GM23338 (cell line): ENCODE data around the gene EFHC2. TPM values are rescaled to one million over a fixed set of nuclear protein-coding genes. Genes with fewer than 3 reads are reported as not detected.

ENCODE experiments used
- ATAC-seq: fragments of 200-7000 bp; cut with Tn5 transposase; 3 replicates; pipeline ENCODE4 v1.9.1; 2020
- DNase-seq: peaks from one replicate; pipeline ENCODE4 v3.0.0-alpha.2; 2015; ENCODE audit warnings: low spot score
- H2AFZ ChIP-seq: fragments of 200-600 bp; sonication (generic); 2 replicates; pipeline ENCODE4 v1.8.0; 2016; ENCODE audit warnings: antibody characterized with exemption, mild to moderate bottlenecking, moderate library complexity
- H3F3A ChIP-seq: fragments of 200-600 bp; sonication (generic); replicated peaks from 2 replicates; pipeline ENCODE4 v1.8.0; 2017; ENCODE audit warnings: antibody characterized with exemption, mixed run types, low read depth
- H3K27ac ChIP-seq: fragments of 200-600 bp; sonication (generic); 2 replicates; pipeline ENCODE4 v1.6.1; 2016; ENCODE audit warnings: low read depth
- H3K27me3 ChIP-seq: fragments of 200-600 bp; sonication (generic); 2 replicates; pipeline ENCODE4 v1.8.0; 2016; ENCODE audit warnings: mild to moderate bottlenecking, mixed run types, moderate library complexity; ENCODE audit not compliant: insufficient read depth
- H3K36me3 ChIP-seq: fragments of 200-600 bp; sonication (generic); 2 replicates; pipeline ENCODE4 v1.8.0; 2016; ENCODE audit warnings: mild to moderate bottlenecking; ENCODE audit not compliant: insufficient read depth
- H3K4me1 ChIP-seq: fragments of 200-600 bp; sonication (generic); 2 replicates; pipeline ENCODE4 v1.8.0; 2016; ENCODE audit warnings: mild to moderate bottlenecking, moderate library complexity; ENCODE audit not compliant: insufficient read depth
- H3K4me2 ChIP-seq: fragments of 200-600 bp; sonication (generic); 2 replicates; pipeline ENCODE4 v1.7.1; 2017; ENCODE audit warnings: mixed run types
- H3K4me3 ChIP-seq: fragments of 200-600 bp; sonication (generic); 2 replicates; pipeline ENCODE4 v1.6.1; 2016; ENCODE audit warnings: mixed run types
- H3K79me2 ChIP-seq: fragments of 200-600 bp; sonication (generic); replicated peaks from 2 replicates; pipeline ENCODE4 v1.8.0; 2017; ENCODE audit warnings: mild to moderate bottlenecking; ENCODE audit not compliant: insufficient read depth
- H3K9me2 ChIP-seq: fragments of 200-600 bp; sonication (generic); 2 replicates; pipeline ENCODE4 v1.8.0; 2017; ENCODE audit not compliant: insufficient read depth
- H4K20me1 ChIP-seq: fragments of 200-600 bp; sonication (generic); replicated peaks from 2 replicates; pipeline ENCODE4 v1.8.0; 2017; ENCODE audit warnings: mild to moderate bottlenecking; ENCODE audit not compliant: insufficient read depth
- H3K27ac Mint-ChIP-seq: 2 replicates; pipeline ENCODE4 v1.8.0; 2020; ENCODE audit warnings: inconsistent platforms, mild to moderate bottlenecking, moderate library complexity, mixed read lengths
- H3K27me3 Mint-ChIP-seq: 3 replicates; pipeline ENCODE4 v1.8.0; 2022; ENCODE audit warnings: low read depth, mild to moderate bottlenecking, moderate library complexity, mixed read lengths, inconsistent platforms; ENCODE audit not compliant: insufficient read depth, poor library complexity
- H3K36me3 Mint-ChIP-seq: 3 replicates; pipeline ENCODE4 v1.8.0; 2021; ENCODE audit warnings: low read depth, mild to moderate bottlenecking, inconsistent platforms, moderate library complexity, mixed read lengths
- H3K4me1 Mint-ChIP-seq: 3 replicates; pipeline ENCODE4 v1.8.0; 2020; ENCODE audit warnings: mild to moderate bottlenecking, inconsistent platforms, mixed read lengths
- H3K4me3 Mint-ChIP-seq: 3 replicates; pipeline ENCODE4 v1.8.0; 2021; ENCODE audit warnings: moderate library complexity, mild to moderate bottlenecking, inconsistent platforms, mixed read lengths
- H3K9me3 Mint-ChIP-seq: 3 replicates; pipeline ENCODE4 v1.8.0; 2020; ENCODE audit warnings: moderate library complexity, mild to moderate bottlenecking, inconsistent platforms, mixed read lengths
- CREB1 ChIP-seq: fragments of 250-450 bp; sonication (Bioruptor Pico); IDR thresholded peaks from 2 replicates; pipeline ENCODE4 v1.5.0; 2020; ENCODE audit warnings: low read depth, mild to moderate bottlenecking, moderate library complexity
- CTCF ChIP-seq, 2 experiments: fragments of 200-600 bp in 1 of 2; sonication (generic) in 1 of 2; conservative IDR thresholded peaks; 2 replicates each; pipeline versions ENCODE4 v1.5.1 to v1.6.1; 2016 to 2017; ENCODE audit warnings: antibody characterized with exemption in 2 of 2, low read depth in 2 of 2, mild to moderate bottlenecking in 2 of 2, moderate library complexity in 1 of 2
- ETS1 ChIP-seq: IDR thresholded peaks from 2 replicates; pipeline ENCODE4 v1.6.1; 2016; ENCODE audit warnings: antibody characterized with exemption
- EZH2 ChIP-seq: fragments of 200-600 bp; sonication (generic); IDR thresholded peaks from one replicate; pipeline ENCODE4 v1.8.0; 2017; ENCODE audit warnings: antibody characterized with exemption, mild to moderate bottlenecking, low read depth; ENCODE audit not compliant: unreplicated experiment
- EZH2phosphoT487 ChIP-seq: fragments of 200-600 bp; sonication (generic); IDR thresholded peaks from one replicate; pipeline ENCODE4 v1.8.1; 2018; ENCODE audit warnings: antibody characterized with exemption; ENCODE audit not compliant: unreplicated experiment
- JUNB ChIP-seq: IDR thresholded peaks from one replicate; pipeline ENCODE4 v1.6.1; 2016; ENCODE audit warnings: antibody characterized with exemption; ENCODE audit not compliant: unreplicated experiment
- NANOG ChIP-seq: IDR thresholded peaks from 2 replicates; pipeline ENCODE4 v1.6.1; 2016; ENCODE audit warnings: antibody characterized with exemption, borderline replicate concordance
- POLR2AphosphoS5 ChIP-seq: IDR thresholded peaks from 2 replicates; pipeline ENCODE4 v1.6.1; 2016; ENCODE audit warnings: antibody characterized with exemption, low read depth
- REST ChIP-seq: IDR thresholded peaks from one replicate; pipeline ENCODE4 v1.6.1; 2018; ENCODE audit warnings: antibody characterized with exemption; ENCODE audit not compliant: unreplicated experiment
- STAT1 ChIP-seq: IDR thresholded peaks from one replicate; pipeline ENCODE4 v1.6.1; 2016; ENCODE audit warnings: antibody characterized with exemption; ENCODE audit not compliant: unreplicated experiment
- ZNF114 ChIP-seq: fragments of 250-450 bp; sonication (Bioruptor Pico); IDR thresholded peaks from 2 replicates; pipeline ENCODE4 v1.5.0; 2020; ENCODE audit warnings: mild to moderate bottlenecking, moderate library complexity
- ZNF331 ChIP-seq: fragments of 250-450 bp; sonication (Bioruptor Pico); IDR thresholded peaks from 2 replicates; pipeline ENCODE4 v1.5.0; 2020; ENCODE audit warnings: low read depth, mild to moderate bottlenecking, moderate library complexity
- ZNF462 ChIP-seq: fragments of 250-450 bp; sonication (Bioruptor Pico); IDR thresholded peaks from 2 replicates; pipeline ENCODE4 v1.5.0; 2020; ENCODE audit warnings: mild to moderate bottlenecking, moderate library complexity
- polyA plus RNA-seq: library from polyadenylated mRNA; unstranded; fragments of >200 nt; fragmentation: Nextera tagmentation; extraction: Ambion mirVana; gene quantifications from 2 replicates; pipeline ENCODE4 v1.2.1, GENCODE V29; 2016
- total RNA-seq: library from RNA; depleted of rRNA; stranded (reverse); fragments of >200 nt; shearing (Covaris generic); gene quantifications from 2 replicates; pipeline ENCODE4 v1.2.3, GENCODE V29; 2014

EFHC2 gene
- total and polyA plus RNA-seq, 2 experiments from 2014 or later, result 3.1 to 3.2 TPM

GRCh38 chrX:44344194-44344593 lies 722 bp upstream of the EFHC2 start:
- Mint-ChIP-seq H3K9me3 (no peaks in the 10 kb centered on the region), H3K36me3 (no peaks in the 10 kb centered on the region), H3K27me3 (peaks cover 3% of the 10 kb centered on the region), H3K4me1 (peaks cover 16% of the 10 kb centered on the region), H3K4me3 (peak overlapping the region; percentile 61; the same call in 2 of the 3 replicates), H3K27ac (no peak overlapping the region)
- Histone ChIP-seq H3F3A (no peaks in the 10 kb centered on the region), H3K27ac (no peak overlapping the region), H3K36me3 (no peaks in the 10 kb centered on the region), H3K27me3 (no peaks in the 10 kb centered on the region), H3K4me2 (peak overlapping the region; percentile 76), H3K9me2 (no peaks in the 10 kb centered on the region), H3K4me3 (peak overlapping the region; percentile 58), H4K20me1 (no peaks in the 10 kb centered on the region), H2AFZ (peak overlapping the region; percentile 81), H3K79me2 (no peaks in the 10 kb centered on the region), H3K4me1 (peaks cover 17% of the 10 kb centered on the region)
- TF ChIP-seq CTCF (conservative IDR thresholded peaks at IDR 0.05; ENCODE audit: low read depth in 2 of 2) (no peak), JUNB (no peak), EZH2 (no peak), EZH2phosphoT487 (no peak), ETS1 (no peak), STAT1 (no peak), POLR2AphosphoS5 (no peak), REST (no peak), ZNF462 (CRISPR knock-in tag) (no peak), NANOG (no peak), ZNF114 (CRISPR knock-in tag) (no peak), ZNF331 (CRISPR knock-in tag) (no peak), CREB1 (CRISPR knock-in tag) (no peak)
- ATAC-seq (peak; percentile 79), DNase-seq (peak; percentile 43)
